VCaP (cell line): ENCODE results near the gene CASP10.

Source experiments
- H3K27ac ChIP-seq: fragments of 450-650 bp; 2 replicates; pipeline ENCODE4 v1.5.1; 2017
- TF ChIP-seq, protein P1 (sequence below): fragments of 450-650 bp; conservative IDR thresholded peaks from 2 replicates; pipeline ENCODE4 v1.5.1; 2017; ENCODE audit warnings: mild to moderate bottlenecking, moderate library complexity

The CASP10 gene

DNA sequence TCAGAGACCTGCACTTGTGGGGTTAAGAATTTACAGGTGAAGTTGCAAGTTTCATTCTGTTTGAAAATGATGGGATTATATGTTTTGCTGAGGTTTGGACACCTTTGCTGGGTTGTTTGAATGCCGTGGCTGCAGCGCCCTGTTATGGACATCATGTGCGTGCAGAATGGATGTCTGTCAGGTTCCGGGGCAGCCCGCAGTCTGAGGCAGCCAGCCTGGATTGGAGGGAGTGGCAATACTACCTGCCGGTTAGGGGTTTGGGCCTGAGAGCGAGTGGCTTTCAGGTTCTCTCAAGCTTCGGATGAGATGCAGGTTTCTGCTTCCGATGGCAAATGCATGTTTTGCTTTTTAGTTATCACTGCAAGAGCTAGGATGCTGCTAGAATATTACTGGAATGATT lies 78.5 kb downstream of the CASP10 start:
- H3K27ac ChIP-seq, result no peak overlapping the region
- TF ChIP-seq, protein P1, sequence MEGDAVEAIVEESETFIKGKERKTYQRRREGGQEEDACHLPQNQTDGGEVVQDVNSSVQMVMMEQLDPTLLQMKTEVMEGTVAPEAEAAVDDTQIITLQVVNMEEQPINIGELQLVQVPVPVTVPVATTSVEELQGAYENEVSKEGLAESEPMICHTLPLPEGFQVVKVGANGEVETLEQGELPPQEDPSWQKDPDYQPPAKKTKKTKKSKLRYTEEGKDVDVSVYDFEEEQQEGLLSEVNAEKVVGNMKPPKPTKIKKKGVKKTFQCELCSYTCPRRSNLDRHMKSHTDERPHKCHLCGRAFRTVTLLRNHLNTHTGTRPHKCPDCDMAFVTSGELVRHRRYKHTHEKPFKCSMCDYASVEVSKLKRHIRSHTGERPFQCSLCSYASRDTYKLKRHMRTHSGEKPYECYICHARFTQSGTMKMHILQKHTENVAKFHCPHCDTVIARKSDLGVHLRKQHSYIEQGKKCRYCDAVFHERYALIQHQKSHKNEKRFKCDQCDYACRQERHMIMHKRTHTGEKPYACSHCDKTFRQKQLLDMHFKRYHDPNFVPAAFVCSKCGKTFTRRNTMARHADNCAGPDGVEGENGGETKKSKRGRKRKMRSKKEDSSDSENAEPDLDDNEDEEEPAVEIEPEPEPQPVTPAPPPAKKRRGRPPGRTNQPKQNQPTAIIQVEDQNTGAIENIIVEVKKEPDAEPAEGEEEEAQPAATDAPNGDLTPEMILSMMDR, result no peak

DNA sequence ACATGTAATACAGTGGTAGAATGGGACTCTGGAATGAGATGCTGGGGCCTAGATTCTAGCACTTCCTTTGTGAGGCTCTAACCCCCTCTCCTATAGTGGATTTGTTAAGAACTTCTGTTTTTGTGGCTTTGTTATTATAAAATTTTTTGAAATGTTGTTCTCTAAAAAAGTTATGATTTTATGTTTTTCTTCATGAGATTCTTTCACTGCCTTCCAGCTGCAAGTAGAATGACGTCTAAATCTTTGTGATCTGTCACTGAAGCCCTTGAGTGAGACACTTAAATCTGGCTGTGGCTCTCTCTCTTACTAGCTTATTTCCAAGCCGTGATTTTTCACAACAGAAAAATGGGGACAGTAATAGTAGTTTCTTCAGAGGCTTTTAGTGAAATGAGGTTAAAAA lies 79.0 kb downstream of the CASP10 start:
- TF ChIP-seq, protein P1, result no peak
- no peak overlapping the region for H3K27ac ChIP-seq

DNA sequence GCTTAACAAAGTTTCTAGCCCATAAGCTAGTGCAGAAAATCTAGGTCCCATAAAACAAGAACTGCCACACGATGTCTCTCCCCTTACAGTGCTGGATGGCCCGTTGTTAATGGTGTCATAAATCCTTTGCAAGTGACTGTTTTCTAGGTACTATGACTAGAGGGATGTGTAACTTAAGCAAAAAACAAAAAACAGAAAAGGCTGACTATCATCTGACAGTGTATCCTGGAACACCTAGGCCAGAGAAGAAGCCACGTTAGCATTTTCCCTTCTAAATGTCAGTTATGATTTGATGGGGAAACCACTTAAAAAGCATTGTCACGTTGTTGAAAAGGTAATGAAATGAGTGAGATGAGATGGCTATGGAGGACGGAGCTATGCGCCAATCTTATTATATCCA lies 79.8 kb downstream of the CASP10 start:
- TF ChIP-seq, protein P1, result no peak
- no peak overlapping the region for H3K27ac ChIP-seq

DNA sequence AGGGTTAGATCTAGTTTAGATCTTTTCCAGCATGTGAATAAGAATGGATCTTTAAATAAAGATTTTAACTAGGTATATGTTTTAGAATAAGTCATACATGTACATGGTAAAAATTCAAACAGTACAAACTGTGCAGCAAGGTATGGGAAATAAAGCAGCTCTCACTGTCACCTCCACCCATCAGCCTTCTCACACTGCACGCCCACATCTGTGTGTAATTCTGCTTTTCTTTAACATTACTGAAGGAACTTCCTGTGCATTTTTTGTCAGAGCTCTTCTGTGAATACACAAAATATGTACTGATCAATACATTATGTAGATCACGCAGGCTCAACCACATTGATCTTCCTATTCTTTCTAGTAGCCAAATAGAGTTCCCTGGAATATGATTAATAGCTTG lies 80.8 kb downstream of the CASP10 start:
- H3K27ac ChIP-seq, result no peak overlapping the region
- TF ChIP-seq, protein P1, result no peak

DNA sequence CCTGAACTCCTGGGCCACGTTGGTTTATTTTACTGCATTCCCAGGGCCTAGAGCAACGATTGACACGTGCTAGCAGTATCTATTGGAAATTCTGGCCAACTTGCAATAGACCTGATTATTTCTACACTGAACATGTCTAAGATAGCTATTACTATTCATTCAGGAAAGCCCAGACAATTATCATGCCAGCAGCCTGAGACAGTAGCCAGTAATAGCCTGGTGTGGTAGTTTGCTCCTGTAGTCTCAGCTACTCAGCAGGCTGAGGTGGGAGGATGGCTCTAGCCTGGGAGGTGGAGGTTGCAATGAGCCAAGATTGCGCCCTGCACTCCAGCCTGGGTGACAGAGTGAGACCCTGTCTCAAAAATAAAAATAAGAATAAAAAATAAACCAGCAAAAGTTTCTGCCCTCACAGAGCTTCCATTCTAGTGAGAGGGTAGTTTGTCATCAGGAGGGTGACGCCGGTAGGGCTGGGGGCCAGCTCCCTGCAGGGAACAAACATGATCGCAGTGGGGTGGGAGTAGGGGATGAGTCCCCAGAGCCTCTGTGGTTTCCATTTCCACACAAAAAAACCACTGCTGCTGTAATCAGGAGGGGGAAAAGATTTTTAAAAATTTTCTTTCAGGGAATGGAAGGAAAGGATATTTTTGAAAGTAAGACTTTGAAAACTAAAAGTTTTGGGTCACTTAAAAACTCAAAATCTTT lies 81.7 kb downstream of the CASP10 start:
- TF ChIP-seq, protein P1, result no peak
- H3K27ac ChIP-seq, result no peak overlapping the region

DNA sequence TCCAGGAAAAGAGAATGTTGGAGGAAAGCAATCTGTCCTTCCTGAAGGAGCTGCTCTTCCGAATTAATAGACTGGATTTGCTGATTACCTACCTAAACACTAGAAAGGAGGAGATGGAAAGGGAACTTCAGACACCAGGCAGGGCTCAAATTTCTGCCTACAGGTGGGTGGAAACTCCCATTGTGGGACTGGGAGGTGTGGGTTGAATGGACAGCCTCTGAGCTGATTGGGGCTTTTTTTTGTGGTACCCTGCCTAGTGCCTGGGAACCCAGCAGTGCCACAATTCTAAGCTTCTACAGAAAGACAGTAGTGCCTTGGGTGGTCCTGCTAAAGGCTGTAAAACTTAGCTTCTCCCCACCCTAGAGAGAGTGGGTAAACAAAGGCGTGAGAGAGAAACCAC lies 83.7 kb downstream of the CASP10 start:
- TF ChIP-seq, protein P1, result no peak
- no peak overlapping the region for H3K27ac ChIP-seq

DNA sequence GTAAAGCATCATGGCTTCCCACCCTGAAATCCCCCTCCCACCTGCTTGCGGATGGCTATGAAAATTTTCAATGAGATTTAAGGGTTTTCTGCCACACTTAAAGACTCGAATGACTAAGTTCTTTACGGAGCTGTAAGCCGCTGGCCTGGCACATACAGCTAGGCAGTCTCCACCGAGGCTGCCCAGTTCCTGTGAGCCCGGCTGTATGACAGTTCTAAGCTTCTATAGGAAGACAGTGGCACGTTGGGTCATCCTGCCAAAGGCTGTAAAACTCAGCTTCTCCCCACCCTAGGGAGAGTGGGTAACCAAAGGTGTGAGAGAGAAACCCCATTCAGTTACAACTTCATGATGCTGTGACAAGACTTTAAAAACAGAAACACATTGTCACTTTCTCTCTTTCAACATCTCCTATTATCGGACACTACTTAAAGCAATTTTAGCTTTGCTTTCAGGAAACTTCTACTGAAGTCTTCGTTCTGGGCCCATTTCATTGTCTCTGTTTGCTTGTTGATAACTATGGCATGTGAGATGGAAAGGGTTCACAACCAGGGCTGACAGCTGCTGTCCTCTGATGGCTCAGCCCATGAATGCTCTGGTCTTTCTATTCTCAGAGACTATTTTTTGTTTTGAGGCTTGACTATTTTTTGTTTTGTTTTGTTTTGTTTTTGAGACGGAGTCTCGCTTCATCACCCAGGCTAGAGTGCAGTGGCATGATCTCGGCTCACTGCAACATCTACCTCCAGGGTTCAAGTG lies 84.5 kb downstream of the CASP10 start:
- H3K27ac ChIP-seq, result no peak overlapping the region
- TF ChIP-seq, protein P1, result no peak
